Measurements from ENCODE around the gene PRSS8. TPM values are rescaled to one million over a fixed set of nuclear protein-coding genes. Genes with fewer than 3 reads are reported as not detected.

The PRSS8 gene
- total RNA-seq, 2 donors from 2014 or later: not detected

GRCh38 chr16:31113121-31114120 lies 22.1 kb downstream of the PRSS8 start:
- no peaks in the 10 kb centered on the region for H3K9me3 ChIP-seq
- ATAC-seq (ENCODE audit: insufficient number of reproducible peaks, low FRiP score, low read depth) (no peak), DNase-seq (ENCODE audit: low spot score) (no peak)
- H3K4me1 ChIP-seq (ENCODE audit: control insufficient read depth in 1 of 2, low read depth in 2 of 2): peaks cover 6 to 35% of the 10 kb centered on the region in 2 donors
- TF ChIP-seq CTCF (IDR thresholded peaks at IDR 0.05): no peak
- no peak overlapping the region for H3K4me3 ChIP-seq
- H3K27ac ChIP-seq: peak overlapping the region in 1 of 2 donors; percentile 45
- H3K27me3 ChIP-seq (replicated peaks; ENCODE audit: insufficient read depth): no peaks in the 10 kb centered on the region
- H3K36me3 ChIP-seq: peaks cover 29% of the 10 kb centered on the region

- ATAC-seq (ENCODE audit: insufficient number of reproducible peaks, low FRiP score, low read depth) (no peak), DNase-seq (ENCODE audit: low spot score) (no peak)
- Histone ChIP-seq H3K27ac (peak overlapping the region in 1 of 2 donors; percentile 45), H3K36me3 (peaks cover 29% of the 10 kb centered on the region), H3K9me3 (no peaks in the 10 kb centered on the region), H3K4me3 (no peak overlapping the region), H3K27me3 (replicated peaks; ENCODE audit: insufficient read depth) (no peaks in the 10 kb centered on the region), H3K4me1 (ENCODE audit: control insufficient read depth in 1 of 2, low read depth in 2 of 2) (peaks cover 8 to 35% of the 10 kb centered on the region in 2 donors)
- no peak for TF ChIP-seq CTCF (IDR thresholded peaks at IDR 0.05)
Measured at GRCh38 chr16:31112711-31113110, 22.8 kb downstream of the PRSS8 start.

- ATAC-seq (ENCODE audit: insufficient number of reproducible peaks, low FRiP score, low read depth): no peak
Measured at GRCh38 chr16:31111881-31112466, 23.6 kb downstream of the PRSS8 start.

GRCh38 chr16:31110106-31111034 lies 25.2 kb downstream of the PRSS8 start:
- no peak for DNase-seq (ENCODE audit: low spot score)
- Histone ChIP-seq H3K4me3 (no peak overlapping the region), H3K36me3 (peaks cover 29% of the 10 kb centered on the region), H3K27ac (no peak overlapping the region), H3K4me1 (ENCODE audit: control insufficient read depth in 1 of 2, low read depth in 2 of 2) (peaks cover 13 to 35% of the 10 kb centered on the region in 2 donors), H3K27me3 (replicated peaks; ENCODE audit: insufficient read depth) (no peaks in the 10 kb centered on the region), H3K9me3 (no peaks in the 10 kb centered on the region)
- no peak for ATAC-seq (ENCODE audit: insufficient number of reproducible peaks, low FRiP score, low read depth)
- no peak for TF ChIP-seq CTCF (IDR thresholded peaks at IDR 0.05)

More at GRCh38 chr16:31111881-31112466, 23.6 kb downstream of the PRSS8 start:
- DNase-seq (ENCODE audit: low spot score): no peak
- no peaks in the 10 kb centered on the region for H3K27me3 ChIP-seq (replicated peaks; ENCODE audit: insufficient read depth)
- H3K36me3 ChIP-seq: peaks cover 29% of the 10 kb centered on the region
- no peak for TF ChIP-seq CTCF (IDR thresholded peaks at IDR 0.05)
- H3K4me3 ChIP-seq: no peak overlapping the region
- peak overlapping the region in 1 of 2 donors; percentile 45 for H3K27ac ChIP-seq
- peaks cover 10 to 35% of the 10 kb centered on the region in 2 donors for H3K4me1 ChIP-seq (ENCODE audit: control insufficient read depth in 1 of 2, low read depth in 2 of 2)
- H3K9me3 ChIP-seq: no peaks in the 10 kb centered on the region

All from thoracic aorta (tissue), 2 donors.